ENCODE data around the gene CD164L2. TPM values are rescaled to one million over a fixed set of nuclear protein-coding genes. Genes with fewer than 3 reads are reported as not detected.
A peak's percentile ranks its signal among the peaks of the same experiment; 100 is the strongest.

The CD164L2 gene
- total and polyA plus RNA-seq, 8 donors, result 0.19 to 0.76 (median 0.57) TPM; not detected in 2

DNA sequence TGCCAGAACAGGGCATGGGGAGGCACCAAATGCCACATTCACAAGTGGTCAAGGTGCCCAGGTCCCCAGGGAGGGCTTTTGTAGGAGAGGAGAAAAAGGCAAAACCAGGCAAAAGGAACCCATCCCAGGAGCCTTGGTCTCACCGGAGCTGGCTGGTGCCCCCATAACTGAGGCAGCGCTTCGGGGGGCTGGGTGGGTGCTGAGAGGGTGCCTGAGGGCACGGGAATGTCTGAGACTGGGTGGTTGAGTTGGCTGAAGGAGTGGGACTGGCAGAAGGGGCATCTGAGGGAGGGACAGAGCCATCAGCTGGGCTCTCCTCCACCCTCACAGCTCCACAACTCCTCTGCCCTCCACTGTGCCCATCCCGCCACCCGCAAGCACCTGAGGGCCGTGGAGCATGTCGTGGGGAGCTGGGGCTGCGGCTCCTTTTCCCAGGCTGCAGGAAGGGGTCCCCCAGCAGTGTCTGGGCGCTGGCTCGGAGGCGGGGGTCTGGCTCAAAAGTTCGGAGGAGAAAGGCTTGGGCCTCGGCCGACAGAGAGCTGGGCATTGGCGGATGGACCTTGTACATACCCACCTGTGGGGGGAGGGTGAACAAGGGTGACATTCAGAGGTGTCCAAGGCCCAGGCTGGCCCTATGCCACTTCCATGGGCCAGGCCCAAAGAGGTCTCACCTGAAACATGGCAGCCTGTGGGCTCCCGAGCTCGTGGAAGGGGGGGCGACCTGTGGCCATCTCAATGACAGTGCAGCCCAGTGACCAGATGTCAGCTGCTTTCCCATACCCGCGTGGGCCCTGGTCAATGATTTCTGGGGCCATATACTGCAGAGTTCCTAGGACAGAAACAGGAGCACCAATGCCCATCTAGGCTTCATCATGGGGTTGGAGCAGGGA lies 24.9 kb downstream of the CD164L2 start:
- no peak overlapping the region for H3K27ac ChIP-seq
- TF ChIP-seq, protein P1, sequence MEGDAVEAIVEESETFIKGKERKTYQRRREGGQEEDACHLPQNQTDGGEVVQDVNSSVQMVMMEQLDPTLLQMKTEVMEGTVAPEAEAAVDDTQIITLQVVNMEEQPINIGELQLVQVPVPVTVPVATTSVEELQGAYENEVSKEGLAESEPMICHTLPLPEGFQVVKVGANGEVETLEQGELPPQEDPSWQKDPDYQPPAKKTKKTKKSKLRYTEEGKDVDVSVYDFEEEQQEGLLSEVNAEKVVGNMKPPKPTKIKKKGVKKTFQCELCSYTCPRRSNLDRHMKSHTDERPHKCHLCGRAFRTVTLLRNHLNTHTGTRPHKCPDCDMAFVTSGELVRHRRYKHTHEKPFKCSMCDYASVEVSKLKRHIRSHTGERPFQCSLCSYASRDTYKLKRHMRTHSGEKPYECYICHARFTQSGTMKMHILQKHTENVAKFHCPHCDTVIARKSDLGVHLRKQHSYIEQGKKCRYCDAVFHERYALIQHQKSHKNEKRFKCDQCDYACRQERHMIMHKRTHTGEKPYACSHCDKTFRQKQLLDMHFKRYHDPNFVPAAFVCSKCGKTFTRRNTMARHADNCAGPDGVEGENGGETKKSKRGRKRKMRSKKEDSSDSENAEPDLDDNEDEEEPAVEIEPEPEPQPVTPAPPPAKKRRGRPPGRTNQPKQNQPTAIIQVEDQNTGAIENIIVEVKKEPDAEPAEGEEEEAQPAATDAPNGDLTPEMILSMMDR (IDR thresholded peaks at IDR 0.05), result no peak
- H3K27me3 ChIP-seq, result no peaks in the 10 kb centered on the region
- FAIRE-seq (no peak), DNase-seq (peak in 2 of 6 donors; percentile 46 to 75), ATAC-seq (no peak)
- no peaks in the 10 kb centered on the region for H3K36me3 ChIP-seq
- H3K4me3 ChIP-seq, result no peak overlapping the region
- intact Hi-C loops (cut with DNase I), result loop anchor here in 1 of 3 donors (5.0 kb wide), 1 partner anchor 34 kb away; the partner anchor contains the start of gene GPR3
- H3K4me1 ChIP-seq, result peaks cover 0 to 4% (median 0%) of the 10 kb centered on the region in 3 donors
- 79 to 81% methylated on average over 21 of the region's 21 CpGs for WGBS, 2 donors
- no peaks in the 10 kb centered on the region for H3K9me3 ChIP-seq

DNA sequence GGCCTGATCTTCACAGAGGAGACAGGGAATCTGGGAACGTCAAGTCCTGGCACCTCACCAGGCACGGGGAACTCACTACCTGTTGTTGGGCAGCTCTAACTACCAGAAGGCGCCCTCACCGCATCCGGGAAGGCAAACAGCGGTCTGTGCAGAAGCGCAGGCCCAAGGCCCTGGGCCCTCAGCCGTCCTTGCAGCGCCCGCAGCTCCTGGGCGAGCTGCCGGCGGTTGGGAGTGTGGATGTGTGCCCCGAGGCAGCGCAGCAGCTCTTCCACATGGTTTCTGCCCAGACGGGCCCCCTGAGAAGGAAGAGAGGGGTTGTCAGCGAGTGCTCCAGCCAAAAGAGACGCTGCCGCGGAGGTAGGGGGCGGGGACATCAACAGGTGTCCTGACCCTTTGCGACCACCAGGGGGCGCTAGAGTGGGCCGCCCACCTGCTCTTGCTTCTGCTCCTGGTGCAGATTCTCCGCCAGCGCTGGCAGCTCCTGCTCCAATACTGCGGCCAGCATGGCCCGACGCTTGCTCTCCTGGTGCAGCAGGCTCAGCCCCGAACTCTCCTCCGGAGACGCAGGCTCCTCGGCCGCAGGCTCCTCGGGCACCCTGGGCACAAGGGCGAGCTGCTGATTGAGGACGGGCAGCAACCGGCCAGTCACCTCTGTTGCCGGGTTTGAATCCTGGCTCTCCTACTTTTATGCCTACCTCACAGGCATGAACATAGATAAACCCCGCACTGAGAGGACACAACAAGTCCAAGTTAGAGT lies 25.7 kb downstream of the CD164L2 start:
- ATAC-seq (peak; percentile 86 to 93 (median 90)), DNase-seq (peak; percentile 72 to 94 (median 84)), FAIRE-seq (no peak)
- Histone ChIP-seq H3K27ac (no peak overlapping the region), H3K27me3 (no peaks in the 10 kb centered on the region), H3K4me3 (peak overlapping the region in 3 of 4 donors; percentile 18 to 38 (median 38)), H3K4me1 (peaks cover 0 to 4% (median 0%) of the 10 kb centered on the region in 3 donors), H3K36me3 (no peaks in the 10 kb centered on the region), H3K9me3 (no peaks in the 10 kb centered on the region)
- TF ChIP-seq, protein P1 (IDR thresholded peaks at IDR 0.05), result peak; percentile 99 to 100 (median 100)
- intact Hi-C loops (cut with DNase I), result loop anchor here in 1 of 3 donors (5.0 kb wide), 1 partner anchor 35 kb away; the partner anchor contains the start of gene GPR3
- WGBS, 2 donors, result 11 to 13% methylated on average over 40 of the region's 40 CpGs

DNA sequence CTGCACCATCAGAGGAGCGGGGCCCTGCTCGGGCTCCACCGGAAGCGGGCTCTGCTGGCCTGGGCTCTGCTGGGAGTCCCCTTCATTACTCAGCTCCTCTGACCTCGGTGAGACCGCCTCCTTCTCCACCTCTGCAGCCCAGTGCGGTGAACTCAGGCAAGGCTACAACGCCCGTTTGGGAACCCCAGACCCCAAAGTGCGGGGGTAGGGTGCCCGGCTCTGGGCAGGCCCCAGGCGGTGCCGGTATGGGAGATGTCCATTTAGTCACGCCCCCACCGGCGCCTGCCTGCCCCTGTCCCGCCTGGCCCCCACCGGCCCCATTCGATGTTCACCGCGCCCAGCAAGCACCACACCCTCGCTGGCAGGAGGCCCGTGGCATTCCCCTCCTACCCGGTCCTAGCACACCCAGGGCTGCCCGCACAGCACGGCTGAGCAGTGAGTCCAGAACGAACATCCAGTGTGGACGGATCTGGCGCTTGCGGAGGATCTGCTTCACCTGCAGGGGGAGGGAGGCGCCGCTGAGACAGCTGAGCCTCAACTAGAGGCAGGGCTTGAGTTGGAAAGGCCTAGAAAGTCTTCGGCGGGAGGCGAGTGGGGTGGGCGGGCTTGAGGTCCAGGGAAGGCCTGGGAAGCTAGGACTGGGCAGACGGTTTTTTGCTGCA lies 26.4 kb downstream of the CD164L2 start:
- FAIRE-seq (no peak), DNase-seq (peak in 5 of 6 donors; percentile 39 to 86 (median 62)), ATAC-seq (peak; percentile 28 to 49 (median 38))
- Histone ChIP-seq H3K27ac (no peak overlapping the region), H3K36me3 (no peaks in the 10 kb centered on the region), H3K9me3 (no peaks in the 10 kb centered on the region), H3K4me3 (peak overlapping the region in 2 of 4 donors; percentile 38), H3K27me3 (no peaks in the 10 kb centered on the region), H3K4me1 (peaks cover 0 to 4% (median 0%) of the 10 kb centered on the region in 3 donors)
- TF ChIP-seq, protein P1 (IDR thresholded peaks at IDR 0.05), result no peak
- WGBS, 2 donors, result 70 to 71% methylated on average over 37 of the region's 37 CpGs
- intact Hi-C loops (cut with DNase I), result loop anchor here in 1 of 3 donors (5.0 kb wide), 1 partner anchor 36 kb away; the partner anchor contains the start of gene GPR3

DNA sequence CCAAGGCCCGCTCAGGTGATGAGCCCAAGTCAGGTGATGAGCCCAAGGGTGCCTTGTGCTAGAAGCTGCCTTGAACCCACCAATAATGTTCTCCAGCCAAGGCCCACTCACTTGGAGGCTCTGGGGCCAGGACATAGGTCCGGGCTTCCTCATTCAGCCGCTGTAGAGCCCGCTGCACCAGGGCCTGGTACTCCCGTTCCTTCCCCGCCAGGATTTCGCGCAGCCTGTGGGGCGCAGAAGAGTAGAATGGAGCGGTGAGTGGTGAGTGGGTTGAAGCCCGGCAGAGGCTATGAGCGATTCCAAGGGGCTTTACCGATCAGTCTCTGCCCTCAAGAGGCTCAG lies 26.9 kb downstream of the CD164L2 start:
- no peaks in the 10 kb centered on the region for H3K9me3 ChIP-seq
- DNase-seq (no peak), ATAC-seq (no peak), FAIRE-seq (no peak)
- 92 to 95% methylated on average over 13 of the region's 13 CpGs for WGBS, 2 donors
- TF ChIP-seq, protein P1 (IDR thresholded peaks at IDR 0.05), result no peak
- H3K4me3 ChIP-seq, result no peak overlapping the region
- no peaks in the 10 kb centered on the region for H3K36me3 ChIP-seq
- H3K27me3 ChIP-seq, result no peaks in the 10 kb centered on the region
- peaks cover 0 to 4% (median 0%) of the 10 kb centered on the region in 3 donors for H3K4me1 ChIP-seq
- intact Hi-C loops (cut with DNase I), result loop anchor here in 1 of 3 donors (5.0 kb wide), 1 partner anchor 36 kb away; the partner anchor contains the start of gene GPR3
- no peak overlapping the region for H3K27ac ChIP-seq
